ENCODE results near the gene PI4KA. TPM values are rescaled to one million over a fixed set of nuclear protein-coding genes. Genes with fewer than 3 reads are reported as not detected.

PI4KA gene
- total and polyA plus RNA-seq, 2 of the 13 experiments (the other 11 are each of a cell fraction or from before 2014, with no cell fraction given): 27.4 to 56.4 TPM

DNA sequence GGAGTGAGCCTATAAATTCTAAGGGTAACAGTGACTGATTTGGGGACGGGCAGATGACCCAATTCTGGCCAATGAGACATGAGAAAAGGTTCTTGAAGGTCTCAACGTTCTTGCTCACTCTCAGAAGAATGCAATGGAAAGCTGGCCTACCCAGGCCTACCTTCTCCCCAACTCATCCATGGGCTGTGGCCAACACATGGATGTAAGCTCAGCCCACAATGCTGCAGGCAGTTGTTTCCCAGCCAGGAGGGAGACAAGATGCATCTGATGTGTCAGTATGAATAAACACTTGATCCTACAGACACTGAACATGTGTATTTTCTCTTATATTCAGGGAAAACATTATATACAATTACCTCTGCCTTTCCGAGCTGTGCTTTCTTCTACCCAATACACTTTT, 24.4 kb downstream of the PI4KA start (continued):
- TF ChIP-seq, protein P1, sequence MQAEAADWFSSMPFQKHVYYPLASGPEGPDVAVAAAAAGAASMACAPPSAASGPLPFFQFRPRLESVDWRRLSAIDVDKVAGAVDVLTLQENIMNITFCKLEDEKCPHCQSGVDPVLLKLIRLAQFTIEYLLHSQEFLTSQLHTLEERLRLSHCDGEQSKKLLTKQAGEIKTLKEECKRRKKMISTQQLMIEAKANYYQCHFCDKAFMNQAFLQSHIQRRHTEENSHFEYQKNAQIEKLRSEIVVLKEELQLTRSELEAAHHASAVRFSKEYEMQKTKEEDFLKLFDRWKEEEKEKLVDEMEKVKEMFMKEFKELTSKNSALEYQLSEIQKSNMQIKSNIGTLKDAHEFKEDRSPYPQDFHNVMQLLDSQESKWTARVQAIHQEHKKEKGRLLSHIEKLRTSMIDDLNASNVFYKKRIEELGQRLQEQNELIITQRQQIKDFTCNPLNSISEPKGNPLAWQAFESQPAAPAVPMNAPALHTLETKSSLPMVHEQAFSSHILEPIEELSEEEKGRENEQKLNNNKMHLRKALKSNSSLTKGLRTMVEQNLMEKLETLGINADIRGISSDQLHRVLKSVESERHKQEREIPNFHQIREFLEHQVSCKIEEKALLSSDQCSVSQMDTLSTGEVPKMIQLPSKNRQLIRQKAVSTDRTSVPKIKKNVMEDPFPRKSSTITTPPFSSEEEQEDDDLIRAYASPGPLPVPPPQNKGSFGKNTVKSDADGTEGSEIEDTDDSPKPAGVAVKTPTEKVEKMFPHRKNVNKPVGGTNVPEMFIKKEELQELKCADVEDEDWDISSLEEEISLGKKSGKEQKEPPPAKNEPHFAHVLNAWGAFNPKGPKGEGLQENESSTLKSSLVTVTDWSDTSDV (CRISPR knock-in tag; IDR thresholded peaks at IDR 0.05): no peak
- TF ChIP-seq, protein P2, sequence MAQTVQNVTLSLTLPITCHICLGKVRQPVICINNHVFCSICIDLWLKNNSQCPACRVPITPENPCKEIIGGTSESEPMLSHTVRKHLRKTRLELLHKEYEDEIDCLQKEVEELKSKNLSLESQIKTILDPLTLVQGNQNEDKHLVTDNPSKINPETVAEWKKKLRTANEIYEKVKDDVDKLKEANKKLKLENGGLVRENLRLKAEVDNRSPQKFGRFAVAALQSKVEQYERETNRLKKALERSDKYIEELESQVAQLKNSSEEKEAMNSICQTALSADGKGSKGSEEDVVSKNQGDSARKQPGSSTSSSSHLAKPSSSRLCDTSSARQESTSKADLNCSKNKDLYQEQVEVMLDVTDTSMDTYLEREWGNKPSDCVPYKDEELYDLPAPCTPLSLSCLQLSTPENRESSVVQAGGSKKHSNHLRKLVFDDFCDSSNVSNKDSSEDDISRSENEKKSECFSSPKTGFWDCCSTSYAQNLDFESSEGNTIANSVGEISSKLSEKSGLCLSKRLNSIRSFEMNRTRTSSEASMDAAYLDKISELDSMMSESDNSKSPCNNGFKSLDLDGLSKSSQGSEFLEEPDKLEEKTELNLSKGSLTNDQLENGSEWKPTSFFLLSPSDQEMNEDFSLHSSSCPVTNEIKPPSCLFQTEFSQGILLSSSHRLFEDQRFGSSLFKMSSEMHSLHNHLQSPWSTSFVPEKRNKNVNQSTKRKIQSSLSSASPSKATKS (CRISPR knock-in tag; IDR thresholded peaks at IDR 0.05): no peak
- TF ChIP-seq KLF13 (CRISPR knock-in tag; IDR thresholded peaks at IDR 0.05): no peak
- TF ChIP-seq, protein P3, sequence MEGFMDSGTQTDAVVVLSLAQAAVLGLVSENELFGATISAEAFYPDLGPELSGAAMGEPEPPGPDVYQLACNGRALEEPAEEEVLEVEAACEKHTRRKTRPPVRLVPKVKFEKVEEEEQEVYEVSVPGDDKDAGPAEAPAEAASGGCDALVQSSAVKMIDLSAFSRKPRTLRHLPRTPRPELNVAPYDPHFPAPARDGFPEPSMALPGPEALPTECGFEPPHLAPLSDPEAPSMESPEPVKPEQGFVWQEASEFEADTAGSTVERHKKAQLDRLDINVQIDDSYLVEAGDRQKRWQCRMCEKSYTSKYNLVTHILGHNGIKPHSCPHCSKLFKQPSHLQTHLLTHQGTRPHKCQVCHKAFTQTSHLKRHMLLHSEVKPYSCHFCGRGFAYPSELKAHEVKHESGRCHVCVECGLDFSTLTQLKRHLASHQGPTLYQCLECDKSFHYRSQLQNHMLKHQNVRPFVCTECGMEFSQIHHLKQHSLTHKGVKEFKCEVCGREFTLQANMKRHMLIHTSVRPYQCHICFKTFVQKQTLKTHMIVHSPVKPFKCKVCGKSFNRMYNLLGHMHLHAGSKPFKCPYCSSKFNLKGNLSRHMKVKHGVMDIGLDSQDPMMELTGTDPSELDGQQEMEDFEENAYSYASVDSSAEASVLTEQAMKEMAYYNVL (CRISPR knock-in tag; IDR thresholded peaks at IDR 0.05; ENCODE audit: borderline replicate concordance): no peak
- TF ChIP-seq PHF20 (CRISPR knock-in tag; IDR thresholded peaks at IDR 0.05): no peak
- no peak for TF ChIP-seq CCAR2 (optimal IDR thresholded peaks at IDR 0.05; ENCODE audit: low read depth, low read length)
- TF ChIP-seq, protein P4, sequence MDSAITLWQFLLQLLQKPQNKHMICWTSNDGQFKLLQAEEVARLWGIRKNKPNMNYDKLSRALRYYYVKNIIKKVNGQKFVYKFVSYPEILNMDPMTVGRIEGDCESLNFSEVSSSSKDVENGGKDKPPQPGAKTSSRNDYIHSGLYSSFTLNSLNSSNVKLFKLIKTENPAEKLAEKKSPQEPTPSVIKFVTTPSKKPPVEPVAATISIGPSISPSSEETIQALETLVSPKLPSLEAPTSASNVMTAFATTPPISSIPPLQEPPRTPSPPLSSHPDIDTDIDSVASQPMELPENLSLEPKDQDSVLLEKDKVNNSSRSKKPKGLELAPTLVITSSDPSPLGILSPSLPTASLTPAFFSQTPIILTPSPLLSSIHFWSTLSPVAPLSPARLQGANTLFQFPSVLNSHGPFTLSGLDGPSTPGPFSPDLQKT (CRISPR knock-in tag; IDR thresholded peaks at IDR 0.05; ENCODE audit: borderline replicate concordance): no peak

Data from HepG2 (cell line).